Osteocyte (in vitro differentiated cells): ENCODE measurements around the gene ROR2. TPM values are rescaled to one million over a fixed set of nuclear protein-coding genes. Genes with fewer than 3 reads are reported as not detected.
A peak's percentile ranks its signal among the peaks of the same experiment; 100 is the strongest.

Experiments
- DNase-seq: peaks from one replicate; pipeline ENCODE4 v3.0.0; 2021; ENCODE audit warnings: mixed read lengths; ENCODE audit not compliant: unreplicated experiment; ENCODE audit errors: extremely low spot score
- H3K27ac Mint-ChIP-seq: one replicate; pipeline ENCODE4 v1.8.0; 2021; ENCODE audit warnings: mild to moderate bottlenecking, mixed read lengths; ENCODE audit not compliant: unreplicated experiment
- H3K27me3 Mint-ChIP-seq: one replicate; pipeline ENCODE4 v1.8.0; 2021; ENCODE audit warnings: mixed read lengths; ENCODE audit not compliant: unreplicated experiment
- H3K36me3 Mint-ChIP-seq: one replicate; pipeline ENCODE4 v1.8.0; 2021; ENCODE audit warnings: mixed read lengths; ENCODE audit not compliant: unreplicated experiment
- H3K4me1 Mint-ChIP-seq: one replicate; pipeline ENCODE4 v1.8.0; 2021; ENCODE audit warnings: mixed read lengths; ENCODE audit not compliant: unreplicated experiment
- H3K4me3 Mint-ChIP-seq: one replicate; pipeline ENCODE4 v1.8.0; 2021; ENCODE audit warnings: mild to moderate bottlenecking, moderate library complexity, mixed read lengths; ENCODE audit not compliant: unreplicated experiment
- H3K9me3 Mint-ChIP-seq: one replicate; pipeline ENCODE4 v1.8.0; 2021; ENCODE audit warnings: mixed read lengths; ENCODE audit not compliant: unreplicated experiment
- CTCF ChIP-seq: fragments of 200-600 bp; sonication (generic); IDR thresholded peaks from 2 replicates; pipeline ENCODE4 v1.5.0; 2021; ENCODE audit warnings: antibody characterized with exemption, mild to moderate bottlenecking, moderate library complexity
- total RNA-seq: library from RNA; stranded (reverse); gene quantifications from 2 replicates; pipeline ENCODE4 v1.2.1, GENCODE V29; 2021

ROR2 gene
- total RNA-seq, 1 donor from 2014 or later, result 48.2 TPM

DNA sequence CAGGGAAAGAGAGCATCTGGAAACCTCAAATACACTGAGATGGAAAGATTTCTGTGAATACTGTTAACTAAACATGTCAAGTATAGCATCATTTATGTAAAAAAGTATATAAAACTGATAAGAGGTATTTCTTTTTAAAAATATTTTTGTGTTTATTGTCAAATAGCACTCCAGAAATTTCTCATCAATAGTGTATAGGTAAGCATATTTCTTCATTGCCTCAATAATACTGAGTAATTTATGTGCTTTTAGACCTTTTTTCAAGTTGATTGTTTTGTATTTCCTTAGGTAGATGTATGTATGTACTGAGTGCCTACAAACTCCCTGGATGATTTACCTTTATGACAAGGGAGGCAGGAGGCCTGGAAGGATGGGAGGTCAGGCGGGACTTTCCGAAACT, 196.3 kb downstream of the ROR2 start:
- Mint-ChIP-seq H3K4me3 (no peak overlapping the region), H3K36me3 (peaks cover 15% of the 10 kb centered on the region)
- TF ChIP-seq CTCF, result no peak

GRCh38 chr9:91751922-91752321, 198.1 kb downstream of the ROR2 start:
- no peak for DNase-seq
- H3K4me1 Mint-ChIP-seq, result peaks cover 3% of the 10 kb centered on the region
- no peak overlapping the region for H3K4me3 Mint-ChIP-seq
- H3K9me3 Mint-ChIP-seq, result no peaks in the 10 kb centered on the region
- H3K27ac Mint-ChIP-seq, result no peak overlapping the region
- peaks cover 12% of the 10 kb centered on the region for H3K36me3 Mint-ChIP-seq
- TF ChIP-seq CTCF, result no peak
- no peaks in the 10 kb centered on the region for H3K27me3 Mint-ChIP-seq

More for the DNA sequence above, 196.3 kb downstream of the ROR2 start:
- Mint-ChIP-seq H3K9me3 (no peaks in the 10 kb centered on the region), H3K27me3 (no peaks in the 10 kb centered on the region), H3K27ac (no peak overlapping the region), H3K4me1 (peaks cover 10% of the 10 kb centered on the region)
- no peak for DNase-seq

GRCh38 chr9:91750343-91750742, 199.7 kb downstream of the ROR2 start:
- Mint-ChIP-seq H3K27ac (no peak overlapping the region), H3K36me3 (peaks cover 9% of the 10 kb centered on the region), H3K4me3 (no peak overlapping the region), H3K9me3 (no peaks in the 10 kb centered on the region), H3K4me1 (peaks cover 4% of the 10 kb centered on the region), H3K27me3 (no peaks in the 10 kb centered on the region)
- peak; percentile 22 for TF ChIP-seq CTCF
- no peak for DNase-seq

- H3K36me3 Mint-ChIP-seq, result peaks cover 8% of the 10 kb centered on the region
- no peaks in the 10 kb centered on the region for H3K9me3 Mint-ChIP-seq
- H3K27ac Mint-ChIP-seq, result no peak overlapping the region
- TF ChIP-seq CTCF, result no peak
- peaks cover 4% of the 10 kb centered on the region for H3K4me1 Mint-ChIP-seq
- no peaks in the 10 kb centered on the region for H3K27me3 Mint-ChIP-seq
- no peak for DNase-seq
- no peak overlapping the region for H3K4me3 Mint-ChIP-seq
Measured at GRCh38 chr9:91746904-91747303, 203.1 kb downstream of the ROR2 start.

GRCh38 chr9:91746357-91746756, 203.7 kb downstream of the ROR2 start:
- no peak for DNase-seq
- TF ChIP-seq CTCF, result no peak
- Mint-ChIP-seq H3K27ac (no peak overlapping the region), H3K4me1 (peaks cover 4% of the 10 kb centered on the region), H3K4me3 (no peak overlapping the region), H3K27me3 (no peaks in the 10 kb centered on the region), H3K36me3 (peaks cover 8% of the 10 kb centered on the region), H3K9me3 (no peaks in the 10 kb centered on the region)
